ENCODE results near the gene SREBF1. TPM values are rescaled to one million over a fixed set of nuclear protein-coding genes. Genes with fewer than 3 reads are reported as not detected.

Gene SREBF1
- total and polyA plus RNA-seq, 2 of the 4 experiments (the other 2 are of a cell fraction): 3.4 to 20.4 TPM

GRCh38 chr17:17795946-17796786 is 40.6 kb downstream of the SREBF1 start:
- no peak overlapping the region for H3K27ac ChIP-seq (ENCODE audit: insufficient read depth, low read length)
- no peak overlapping the region for H3K4ac ChIP-seq (ENCODE audit: low read depth, low read length)
- H2AK5ac ChIP-seq (ENCODE audit: low read depth, low read length): no peak overlapping the region
- no peak overlapping the region for H4K91ac ChIP-seq (ENCODE audit: insufficient read depth, low read depth, low read length)
- ATAC-seq (ENCODE audit: low read depth): no peak
- no peak overlapping the region for H3K23ac ChIP-seq (ENCODE audit: low read depth, low read length)
- H3K4me1 ChIP-seq (ENCODE audit: control insufficient read depth, insufficient read depth, low read length): peaks cover 10% of the 10 kb centered on the region; the same call in 1 of the 2 replicates
- no peak overlapping the region for H3K56ac ChIP-seq (ENCODE audit: extremely low read depth, insufficient read depth, low read length)
- no peaks in the 10 kb centered on the region for H3K9me3 ChIP-seq (ENCODE audit: control insufficient read depth, insufficient read depth, low read length)
- H3K9ac ChIP-seq (ENCODE audit: low read depth, low read length): no peak overlapping the region
- ChIA-PET POLR2A (ENCODE audit: unreplicated experiment) (no interaction called here), CTCF (no interaction called here)
- H4K8ac ChIP-seq (ENCODE audit: low read depth in 2 of 2, low read length in 2 of 2): no peak overlapping the region
- no TSS peak for BruUV-seq (replicated peaks)
- WGBS, 2 experiments (ENCODE audit: extremely low coverage in 2 of 2, insufficient read length in 1 of 2): 96% methylated on average over 21 of the region's 40 CpGs; no CpG with 5 or more reads in 1 of the 2 experiments
- peaks cover 6% of the 10 kb centered on the region; the same call in 1 of the 2 replicates for H3K9me1 ChIP-seq (ENCODE audit: insufficient read depth, low read length)
- no peak overlapping the region for H3K4me2 ChIP-seq (ENCODE audit: low read depth, low read length)
- H2BK20ac ChIP-seq (ENCODE audit: low read depth, low read length): no peak overlapping the region
- no peak overlapping the region for H2BK120ac ChIP-seq (ENCODE audit: low read depth, low read length)
- H3K27me3 ChIP-seq (ENCODE audit: control insufficient read depth, insufficient read depth, low read length): no peaks in the 10 kb centered on the region
- no peak overlapping the region for H3K4me3 ChIP-seq (ENCODE audit: insufficient read depth, low read depth, low read length)
- DNase-seq: no peak
- in situ Hi-C loops (cut with MboI; ENCODE audit: low sequenced_read_pairs) (no loop called here), intact Hi-C loops (cut with micrococcal nuclease) (no loop called here), dilution Hi-C loops (cut with HindIII; ENCODE audit: low sequenced_read_pairs, unreplicated experiment) (no loop called here)
- H3K14ac ChIP-seq (replicated peaks; ENCODE audit: low read depth, low read length): no peak overlapping the region
- H4K20me1 ChIP-seq (ENCODE audit: insufficient read depth, low read length): peaks cover 74% of the 10 kb centered on the region
- H2AK9ac ChIP-seq (replicated peaks; ENCODE audit: low read depth, low read length, poor library complexity): no peak overlapping the region
- no peak overlapping the region for H4K5ac ChIP-seq (ENCODE audit: low read depth, low read length)
- no peak overlapping the region for H2BK15ac ChIP-seq (ENCODE audit: low read depth, low read length)
- H3K18ac ChIP-seq (ENCODE audit: low read depth, low read length): no peak overlapping the region
- no peak overlapping the region for H2AFZ ChIP-seq (replicated peaks; ENCODE audit: low read length, poor library complexity)
- H2BK5ac ChIP-seq (ENCODE audit: low read depth, low read length, poor library complexity, severe bottlenecking): no peak overlapping the region
- H3K79me1 ChIP-seq (ENCODE audit: low read depth in 1 of 2, low read length in 2 of 2): peaks cover 25 to 89% of the 10 kb centered on the region in 2 experiments
- H3K36me3 ChIP-seq (ENCODE audit: control insufficient read depth, insufficient read depth, low read length): peaks cover 60% of the 10 kb centered on the region
- TF ChIP-seq RCOR1 (IDR thresholded peaks at IDR 0.05; ENCODE audit: insufficient replicate concordance, low read length) (no peak), RFX5 (IDR thresholded peaks at IDR 0.05; ENCODE audit: low read depth, low read length) (no peak), ELK1 (IDR thresholded peaks at IDR 0.05; ENCODE audit: borderline replicate concordance, low read depth, low read length) (no peak), NFE2L2 (IDR thresholded peaks at IDR 0.05; ENCODE audit: low read depth, low read length) (no peak), MAFK (IDR thresholded peaks at IDR 0.05; ENCODE audit: low read depth, low read length) (no peak), BHLHE40 (IDR thresholded peaks at IDR 0.05; ENCODE audit: low read depth, low read length) (no peak), CHD1 (IDR thresholded peaks at IDR 0.05; ENCODE audit: low read depth, low read length) (no peak), USF2 (IDR thresholded peaks at IDR 0.05; ENCODE audit: low read depth, low read length) (no peak), CEBPB (IDR thresholded peaks at IDR 0.05; ENCODE audit: low read depth, low read length) (no peak), MAZ (IDR thresholded peaks at IDR 0.05; ENCODE audit: borderline replicate concordance, low read depth, low read length) (no peak), MXI1 (IDR thresholded peaks at IDR 0.05; ENCODE audit: borderline replicate concordance, low read depth, low read length) (no peak), FOS (IDR thresholded peaks at IDR 0.05; ENCODE audit: low read depth, low read length) (no peak), RAD21 (IDR thresholded peaks at IDR 0.05; ENCODE audit: low read length) (no peak), POLR2A (IDR thresholded peaks at IDR 0.05; ENCODE audit: low read depth, low read length) (no peak)
- TF ChIP-seq, protein P1, sequence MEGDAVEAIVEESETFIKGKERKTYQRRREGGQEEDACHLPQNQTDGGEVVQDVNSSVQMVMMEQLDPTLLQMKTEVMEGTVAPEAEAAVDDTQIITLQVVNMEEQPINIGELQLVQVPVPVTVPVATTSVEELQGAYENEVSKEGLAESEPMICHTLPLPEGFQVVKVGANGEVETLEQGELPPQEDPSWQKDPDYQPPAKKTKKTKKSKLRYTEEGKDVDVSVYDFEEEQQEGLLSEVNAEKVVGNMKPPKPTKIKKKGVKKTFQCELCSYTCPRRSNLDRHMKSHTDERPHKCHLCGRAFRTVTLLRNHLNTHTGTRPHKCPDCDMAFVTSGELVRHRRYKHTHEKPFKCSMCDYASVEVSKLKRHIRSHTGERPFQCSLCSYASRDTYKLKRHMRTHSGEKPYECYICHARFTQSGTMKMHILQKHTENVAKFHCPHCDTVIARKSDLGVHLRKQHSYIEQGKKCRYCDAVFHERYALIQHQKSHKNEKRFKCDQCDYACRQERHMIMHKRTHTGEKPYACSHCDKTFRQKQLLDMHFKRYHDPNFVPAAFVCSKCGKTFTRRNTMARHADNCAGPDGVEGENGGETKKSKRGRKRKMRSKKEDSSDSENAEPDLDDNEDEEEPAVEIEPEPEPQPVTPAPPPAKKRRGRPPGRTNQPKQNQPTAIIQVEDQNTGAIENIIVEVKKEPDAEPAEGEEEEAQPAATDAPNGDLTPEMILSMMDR (conservative IDR thresholded peaks at IDR 0.05; ENCODE audit: low read depth, low read length): no peak

All from IMR-90 (cell line).